GM21723 (cell line): ENCODE data around the gene ISYNA1.
"Not testable (repeated sequence)": the region's sequence is repeated elsewhere in the genome, so short reads cannot be mapped to it uniquely, and the experiment has no call there.

ENCODE experiments used
- ATAC-seq: cut with Tn5 transposase; IDR thresholded peaks from one replicate; pipeline ENCODE4 v1.9.1; 2021; ENCODE audit warnings: mild to moderate bottlenecking, moderate library complexity; ENCODE audit not compliant: unreplicated experiment

Gene ISYNA1

DNA sequence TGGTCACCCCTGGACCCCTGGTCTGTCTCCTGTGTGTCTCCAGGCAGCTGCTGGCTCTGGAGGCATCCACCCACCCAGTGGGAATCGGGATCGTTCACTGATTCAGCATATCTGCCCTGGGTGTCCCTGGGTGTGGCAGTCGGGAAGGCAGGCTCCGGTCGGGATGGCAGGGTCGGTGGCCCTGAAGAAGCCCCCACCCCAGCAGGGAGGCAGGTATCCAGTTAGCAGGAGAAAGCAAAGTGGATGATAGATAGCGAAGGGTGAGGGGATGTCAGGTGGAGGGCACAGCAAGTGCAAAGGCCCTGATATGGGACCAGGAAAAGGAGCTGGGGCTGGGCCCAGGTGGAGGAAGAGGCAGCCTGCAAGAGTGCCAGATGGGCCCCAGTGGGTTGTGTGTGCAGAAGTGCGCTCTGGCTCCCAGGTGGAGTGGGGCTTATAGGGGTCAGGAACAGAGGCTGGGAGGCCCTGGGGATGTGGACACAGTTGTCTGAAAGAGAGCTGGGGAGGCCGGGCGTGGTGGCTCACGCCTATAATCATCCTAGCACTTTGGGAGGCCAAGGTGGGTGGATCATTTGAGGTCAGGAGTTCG is 16.5 kb downstream of the ISYNA1 start:
- no peak for ATAC-seq

DNA sequence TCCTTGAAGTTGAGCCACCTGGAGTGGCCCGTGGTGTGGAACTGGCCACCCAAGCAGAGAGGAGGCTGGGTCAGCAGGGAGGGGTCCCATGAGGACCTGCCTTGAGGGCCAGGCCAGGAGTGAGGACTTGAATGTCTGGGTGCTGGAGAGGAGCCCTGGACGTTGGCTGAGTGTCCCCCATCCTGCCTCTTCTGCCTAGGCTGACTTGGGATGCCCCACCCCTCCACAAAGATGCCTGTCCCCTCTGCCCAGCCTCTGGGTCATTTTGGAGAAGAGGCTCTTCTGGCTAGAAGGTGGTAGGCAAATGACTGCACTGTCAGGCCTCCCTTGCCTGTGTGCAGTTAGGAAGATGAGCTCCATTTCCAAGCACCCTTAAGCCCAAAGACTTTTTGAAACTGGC is 17.0 kb downstream of the ISYNA1 start:
- ATAC-seq, result no peak

DNA sequence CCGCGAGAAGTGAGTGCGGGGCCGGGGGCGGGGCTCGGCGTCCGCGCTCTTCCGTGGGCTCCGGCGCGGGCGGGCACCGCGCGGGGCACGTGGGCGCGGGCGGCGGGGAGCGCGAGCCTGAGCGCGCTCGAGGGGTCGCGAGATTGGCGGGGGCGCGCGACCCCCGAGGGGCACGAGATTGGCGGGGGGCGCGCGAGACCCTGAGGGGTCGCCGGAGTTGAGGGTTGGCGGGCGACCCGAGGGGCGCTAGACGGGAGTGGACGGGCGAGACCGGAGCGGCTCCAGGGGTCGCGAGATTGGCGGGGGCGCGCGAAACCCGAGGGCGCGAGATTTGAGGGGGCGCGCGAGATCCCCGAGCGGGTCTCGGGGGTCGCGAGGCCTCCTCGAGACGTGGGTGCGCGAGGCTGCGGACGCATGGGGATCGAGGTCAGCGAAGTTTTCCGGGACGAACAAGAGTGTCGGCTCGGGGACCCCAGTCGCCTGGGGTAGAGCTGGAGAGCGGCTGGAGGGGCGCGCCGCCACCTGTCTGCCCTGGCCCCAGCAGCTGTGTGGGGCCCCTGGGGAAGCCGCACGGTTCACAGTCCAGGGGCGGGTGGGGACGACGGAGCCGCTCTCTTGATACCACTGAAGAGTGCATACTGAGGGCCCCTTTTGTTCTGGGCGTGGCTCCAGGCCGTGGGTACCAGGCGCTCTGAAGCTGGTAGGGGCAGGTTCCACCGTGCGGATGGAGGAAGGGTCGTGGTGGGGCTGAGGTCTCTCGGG is 18.1 kb downstream of the ISYNA1 start:
- ATAC-seq, result no peak

DNA sequence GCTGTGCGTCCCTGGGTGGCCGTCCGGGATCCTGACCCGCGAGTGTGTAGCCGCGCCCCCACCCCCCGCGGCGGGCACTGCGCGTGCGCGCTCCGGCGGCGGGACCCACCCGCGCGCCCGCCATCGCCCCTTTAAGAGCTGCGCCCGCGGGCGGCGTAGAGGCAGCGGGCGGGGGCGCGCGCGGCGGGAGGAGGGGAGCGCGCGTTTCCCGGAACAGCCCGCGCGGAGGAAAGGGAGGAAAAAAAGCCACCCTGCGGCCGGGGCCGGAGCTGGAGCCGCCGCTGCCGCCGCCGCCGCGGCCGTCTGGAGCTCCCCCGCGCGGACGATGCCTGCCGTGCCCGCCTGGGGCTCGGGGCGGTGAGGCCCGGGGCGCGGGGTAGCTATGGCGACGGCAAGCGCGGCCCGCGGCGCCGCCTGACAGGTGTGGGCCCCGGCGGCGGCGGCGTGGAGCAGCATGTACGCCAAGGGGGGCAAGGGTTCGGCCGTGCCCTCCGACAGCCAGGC is 18.7 kb downstream of the ISYNA1 start, which contains the start of gene SSBP4:
Gene SSBP4, plus strand, starts transcription at position 204 of the 504 bp plus-strand sequence. Its CDS starts 251 bp downstream, at position 455.
- no peak for ATAC-seq

DNA sequence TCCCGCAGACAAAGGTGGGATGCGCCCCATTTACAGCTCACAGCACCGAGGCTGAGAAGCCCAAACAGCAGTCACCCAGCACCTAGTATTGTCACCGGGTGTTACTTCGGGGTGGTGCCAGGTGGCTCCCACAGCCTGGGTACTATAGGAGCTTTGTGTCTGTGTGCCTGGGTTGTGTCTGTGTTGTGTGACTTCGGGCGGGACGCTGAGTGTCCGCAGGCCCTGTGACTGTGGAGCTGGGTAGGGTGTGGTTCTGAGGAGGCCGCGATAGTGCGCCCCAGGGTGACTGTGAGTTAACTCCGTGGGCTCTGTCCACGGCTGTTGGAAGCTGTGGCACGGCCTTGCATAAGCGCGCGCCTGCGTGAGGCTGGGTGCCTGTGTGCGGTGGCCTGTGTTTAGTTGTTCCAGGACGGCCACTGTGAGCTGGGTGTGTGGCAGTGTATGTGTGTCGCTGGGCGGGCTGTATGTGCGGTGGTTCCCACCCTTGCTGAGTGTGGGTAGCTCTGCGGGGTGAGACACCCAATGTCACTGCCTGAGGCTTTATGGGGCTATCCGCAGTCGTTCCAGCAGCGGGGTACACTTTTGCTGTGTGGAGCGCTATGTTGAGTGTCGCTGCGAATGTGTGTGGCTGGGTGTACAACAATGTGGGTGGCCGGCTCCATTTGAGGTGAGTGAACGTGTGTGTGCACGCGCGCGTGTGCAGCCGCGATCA is 19.3 kb downstream of the ISYNA1 start:
- no peak for ATAC-seq

DNA sequence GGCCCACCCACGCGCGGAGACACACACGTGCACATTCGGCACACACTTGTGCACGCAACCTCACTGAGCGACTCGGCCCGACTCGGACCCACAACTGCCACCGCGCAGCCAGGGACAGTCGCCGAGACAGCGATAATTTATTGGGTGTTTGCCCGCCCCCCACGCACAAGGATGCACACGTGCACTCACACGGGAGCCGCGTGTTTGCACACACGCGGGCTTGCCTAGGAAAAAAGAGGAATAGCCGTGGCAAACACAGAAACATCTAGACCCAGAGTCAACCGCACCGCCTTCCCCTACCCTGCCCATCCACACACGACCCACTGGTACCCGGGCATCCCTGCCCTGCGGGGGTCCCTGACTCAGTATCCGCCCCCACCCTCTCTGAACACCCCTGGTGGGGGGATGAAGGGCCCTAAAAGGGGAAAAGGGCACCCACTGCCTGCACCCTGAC is 19.9 kb downstream of the ISYNA1 start:
- ATAC-seq, result no peak

DNA sequence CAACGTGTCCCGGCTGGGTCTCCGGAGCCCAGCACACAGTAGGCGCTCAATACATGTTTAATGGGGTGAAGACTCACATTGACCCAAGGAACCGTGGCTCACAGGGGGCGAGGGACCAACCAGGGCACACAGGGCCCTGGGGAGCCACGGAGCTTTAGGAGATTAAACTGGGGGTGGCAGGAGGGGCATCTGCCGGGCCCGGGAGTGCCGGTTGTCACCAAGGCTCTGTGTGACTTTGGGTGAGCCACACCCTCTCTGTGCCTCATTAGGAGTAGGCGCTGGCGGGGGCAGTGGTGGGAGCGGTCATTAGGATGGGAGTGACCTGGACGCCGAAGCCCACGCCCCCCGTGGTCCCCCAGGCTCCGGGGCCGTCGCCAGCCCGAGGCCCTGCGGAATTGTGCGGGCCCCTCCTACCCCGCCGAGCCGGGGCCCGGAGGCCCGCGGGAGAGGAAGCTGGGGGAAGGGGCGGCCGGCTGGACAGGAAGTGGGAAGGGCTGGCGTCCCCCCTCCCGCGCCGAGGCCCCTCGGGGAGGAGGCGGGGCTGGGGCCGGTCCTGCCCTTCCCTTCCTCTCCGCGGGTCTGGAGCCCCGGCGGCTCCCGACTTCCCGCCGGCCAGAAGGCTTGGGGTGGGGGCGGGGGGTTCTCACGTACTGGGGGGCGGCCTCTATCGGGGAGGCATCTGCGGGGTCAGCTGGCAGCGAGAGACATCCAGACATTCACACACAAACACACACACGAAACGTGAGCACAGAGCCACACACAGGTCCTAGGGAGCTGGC is 20.5 kb downstream of the ISYNA1 start:
- ATAC-seq, result no peak

DNA sequence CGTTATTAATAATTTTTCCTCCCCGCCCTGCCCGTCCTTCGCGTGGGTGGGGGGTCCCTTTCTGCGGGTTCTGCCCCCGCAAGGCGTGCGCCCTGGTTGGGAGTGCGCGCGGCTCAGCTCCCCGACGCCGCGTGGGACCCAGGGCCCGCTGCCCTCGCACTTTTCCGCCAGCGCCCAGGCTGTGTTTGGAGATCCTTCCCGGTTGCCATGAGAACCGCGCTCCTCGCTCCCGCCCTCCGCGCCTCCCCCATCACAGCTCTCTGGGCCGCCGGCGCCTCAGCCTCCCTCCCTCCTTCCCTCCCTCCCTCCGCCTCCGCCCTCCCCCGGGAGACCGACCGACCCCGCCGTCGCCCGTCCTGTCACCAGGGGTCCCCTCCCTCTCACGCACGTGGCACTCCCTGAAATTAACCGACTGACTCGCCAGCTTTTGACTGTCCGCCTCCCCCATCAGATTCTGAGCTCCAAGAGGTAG is 21.1 kb downstream of the ISYNA1 start:
- no peak for ATAC-seq

DNA sequence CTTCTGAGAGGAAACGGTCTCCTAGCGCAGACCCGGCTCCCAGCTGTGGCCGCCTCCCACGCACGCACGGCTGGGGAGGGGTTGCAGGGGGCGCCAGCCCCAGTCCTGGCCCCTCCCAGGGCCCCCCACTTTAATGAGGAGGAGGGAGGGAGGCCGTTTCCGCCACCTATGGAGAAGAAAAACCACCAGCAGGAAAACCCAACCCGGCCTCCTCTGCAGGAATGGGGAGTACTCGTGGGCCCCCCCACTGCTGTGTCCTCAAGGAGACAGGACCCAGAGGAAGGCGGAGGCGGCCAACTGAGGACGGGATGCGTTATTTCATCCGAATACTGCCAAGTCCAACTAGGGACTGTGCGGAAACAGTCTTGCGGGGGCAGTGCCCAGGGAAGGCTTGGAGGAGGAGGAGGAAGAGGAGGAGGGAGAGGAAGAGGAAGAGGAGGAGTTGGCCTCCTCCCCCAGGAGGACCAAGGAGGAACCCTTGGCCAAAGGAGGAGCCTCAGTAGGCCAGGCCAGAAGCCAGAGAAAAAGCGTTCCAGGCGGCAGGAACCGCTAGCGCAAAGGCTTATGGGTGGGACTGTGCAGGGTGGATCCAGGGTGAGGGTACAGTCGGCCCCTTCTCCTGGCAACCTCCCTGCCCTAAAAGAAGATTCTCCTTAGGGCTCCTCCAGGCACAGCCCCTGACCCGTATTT is 22.6 kb downstream of the ISYNA1 start:
- ATAC-seq, result no peak

DNA sequence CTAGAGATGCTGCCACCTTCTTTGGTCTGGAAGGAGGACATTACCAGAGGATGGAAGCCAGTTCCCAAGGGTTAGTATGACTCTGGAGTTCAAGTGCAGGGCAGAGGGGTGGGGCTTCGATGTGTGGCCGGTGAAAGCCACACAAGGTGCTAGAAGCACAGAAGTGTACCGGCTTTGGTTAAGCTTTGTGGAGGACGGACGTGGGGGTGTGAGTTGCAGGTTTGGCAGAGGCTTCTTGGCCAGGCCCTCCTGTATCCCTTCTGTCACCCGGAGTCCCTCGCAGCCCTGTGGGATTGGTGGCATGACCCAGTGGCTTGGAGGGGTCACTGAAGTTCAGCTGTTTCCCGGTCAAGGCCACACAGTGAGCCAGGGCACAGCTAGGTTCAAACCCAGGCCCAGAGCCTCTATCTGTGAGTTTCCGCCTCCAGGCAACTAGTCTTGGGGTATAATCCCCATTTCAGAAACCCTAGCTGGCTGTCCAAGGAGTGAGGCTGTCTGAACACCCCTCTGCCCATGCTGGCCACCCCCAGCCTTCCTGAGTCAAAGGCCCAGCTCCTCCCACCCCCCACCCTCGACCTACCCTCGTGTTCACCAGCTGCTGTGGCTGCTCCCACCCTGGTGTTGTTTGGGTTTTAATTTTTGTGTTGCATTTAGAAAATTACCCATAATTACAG is 23.3 kb downstream of the ISYNA1 start:
- no peak for ATAC-seq

DNA sequence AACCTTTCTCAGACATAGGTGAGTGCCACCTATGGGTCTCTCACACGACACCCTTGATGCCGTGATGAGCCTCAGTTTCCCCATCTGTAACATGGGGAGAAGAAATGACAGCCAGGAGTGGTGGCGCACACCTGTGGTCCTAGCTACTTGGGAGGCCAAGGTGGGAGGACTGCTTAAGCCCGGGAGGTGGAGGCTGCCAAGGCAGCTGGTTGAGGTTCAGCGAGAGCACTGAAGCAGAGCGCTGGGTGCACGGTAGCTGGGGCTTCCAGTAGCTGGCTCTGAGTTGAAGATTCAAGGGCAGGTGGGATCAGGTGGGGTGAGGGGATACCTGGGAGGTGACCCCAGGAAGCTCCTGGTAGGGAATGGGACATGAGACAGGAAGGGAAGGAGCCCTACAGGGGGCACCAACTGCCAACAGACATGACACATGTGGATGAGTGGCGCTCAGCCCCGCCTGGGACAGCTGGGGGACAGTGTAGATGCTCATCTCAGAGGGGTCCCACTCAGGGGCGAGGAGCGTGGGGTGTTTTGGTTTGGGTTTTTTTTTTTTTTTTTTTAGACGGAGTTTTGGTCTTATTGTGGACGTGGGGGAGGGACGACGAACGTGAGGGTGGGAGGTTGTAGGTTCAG is 25.2 kb downstream of the ISYNA1 start:
- ATAC-seq, result no peak

DNA sequence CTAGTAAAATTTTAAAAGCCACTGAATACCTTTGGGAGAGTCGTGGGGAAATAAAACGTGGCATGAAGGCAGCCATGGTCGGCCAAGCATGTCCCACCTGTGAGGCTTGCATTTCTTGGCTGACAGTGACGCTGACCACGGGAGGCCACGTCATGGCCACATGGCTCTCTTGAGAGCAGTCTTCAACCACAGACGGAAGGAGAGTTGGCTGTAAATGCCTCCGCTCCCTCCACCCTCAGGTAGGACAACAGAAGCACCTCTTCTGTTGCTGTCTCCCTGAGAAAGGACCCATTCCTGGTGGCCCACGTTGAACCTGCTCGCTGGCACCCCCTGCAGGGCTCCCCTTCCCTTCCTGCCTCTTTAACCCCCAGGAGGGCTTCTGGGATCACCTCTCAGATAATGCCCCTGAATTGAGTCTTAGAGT is 29.9 kb downstream of the ISYNA1 start:
- ATAC-seq, result no peak

DNA sequence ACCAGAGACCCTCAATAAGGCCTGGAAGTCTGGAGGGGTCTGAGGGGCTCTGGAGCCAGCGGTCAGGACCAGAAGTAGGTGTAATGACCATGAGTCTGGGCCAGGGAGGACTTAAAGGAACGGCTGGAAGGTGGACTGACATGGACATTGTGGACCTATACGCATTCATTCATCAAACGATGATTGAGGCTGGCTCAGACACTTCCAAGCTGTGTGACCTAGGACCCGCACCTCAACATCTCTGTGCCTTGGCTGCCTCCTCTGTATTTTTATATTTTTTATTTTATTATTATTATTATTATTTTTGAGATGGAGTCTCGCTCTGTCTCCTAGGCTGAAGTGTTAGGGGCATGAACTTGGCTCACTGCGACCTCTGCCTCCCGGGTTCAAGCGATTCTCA is 31.2 kb downstream of the ISYNA1 start:
- no peak for ATAC-seq

DNA sequence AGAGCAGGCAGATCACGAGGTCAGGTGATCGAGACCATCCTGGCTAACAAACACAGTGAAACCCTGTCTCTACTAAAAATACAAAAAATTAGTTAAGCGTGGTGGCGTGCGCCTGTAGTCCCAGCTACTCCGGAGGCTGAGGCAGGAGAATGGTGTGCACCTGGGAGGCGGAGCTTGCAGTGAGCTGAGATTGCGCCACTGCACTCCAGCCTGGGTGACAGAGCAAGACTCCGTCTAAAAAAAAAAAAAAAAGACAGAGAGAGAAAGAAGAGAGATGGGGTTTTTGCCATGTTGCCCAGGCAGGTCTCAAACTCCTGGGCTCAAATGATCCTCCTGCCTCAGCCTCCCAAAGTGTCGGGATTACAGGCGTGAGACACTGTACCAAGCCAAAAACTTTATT is 32.2 kb downstream of the ISYNA1 start:
- not testable (repeated sequence) for ATAC-seq

DNA sequence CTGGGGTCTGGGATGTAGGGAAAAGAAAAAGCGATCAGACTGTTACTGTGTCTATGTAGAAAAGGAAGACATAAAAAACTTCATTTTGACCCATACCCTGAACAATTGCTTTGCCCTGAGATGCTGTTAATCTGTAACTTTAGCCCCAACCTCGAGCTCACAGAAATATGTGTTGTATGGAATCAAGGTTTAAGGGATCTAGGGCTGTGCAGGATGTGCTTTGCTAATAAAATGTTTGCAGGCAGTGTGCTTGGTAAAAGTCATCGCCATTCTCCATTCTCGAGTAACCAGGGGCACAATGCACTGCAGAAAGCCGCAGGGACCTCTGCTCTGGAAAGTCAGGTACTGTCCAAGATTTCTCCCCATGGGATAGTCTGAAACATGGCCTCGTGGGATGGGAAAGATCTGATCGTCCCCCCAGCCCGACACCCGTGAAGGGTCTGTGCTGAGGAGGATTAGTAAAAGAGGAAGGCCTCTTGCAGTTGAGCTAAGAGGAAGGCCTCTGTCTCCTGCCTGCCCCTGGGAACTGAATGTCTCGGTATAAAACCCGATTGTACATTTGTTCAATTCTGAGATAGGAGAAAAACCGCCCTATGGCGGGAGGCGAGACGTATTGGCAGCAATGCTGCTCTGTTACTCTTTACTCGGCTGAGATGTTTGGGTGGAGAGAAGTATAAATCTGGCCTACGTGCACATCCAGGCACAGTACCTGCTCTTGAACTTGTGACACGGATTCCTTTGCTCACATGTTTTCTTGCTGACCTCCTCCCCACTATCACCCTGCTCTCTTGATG is 35.3 kb downstream of the ISYNA1 start:
- ATAC-seq, result not testable (repeated sequence)

DNA sequence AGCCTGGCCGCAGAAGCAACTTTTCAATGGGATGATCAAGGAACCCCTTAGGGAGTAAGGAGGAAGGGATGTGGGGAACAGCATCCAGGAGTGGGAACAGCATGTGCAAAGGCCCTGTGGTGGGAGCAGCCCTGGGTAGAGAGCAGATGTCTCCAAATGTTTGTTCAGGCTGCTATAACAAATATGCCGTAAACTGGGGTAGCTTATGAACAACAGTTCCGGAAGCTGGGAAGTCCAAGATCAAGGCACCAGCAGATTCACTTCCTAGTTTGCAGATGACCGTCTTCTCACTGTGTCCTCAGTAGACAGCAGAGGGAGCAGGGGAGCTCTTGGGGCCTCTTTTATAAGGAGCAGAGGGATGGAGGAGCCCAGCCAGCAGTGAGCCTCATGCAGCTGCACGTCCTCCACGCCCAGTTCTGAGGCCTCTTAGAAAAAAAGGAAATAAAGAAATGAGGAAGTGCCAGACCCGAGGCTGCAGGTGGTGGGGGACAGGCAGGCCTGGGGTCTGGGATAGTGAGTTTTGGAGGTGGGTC is 36.3 kb downstream of the ISYNA1 start:
- no peak for ATAC-seq

DNA sequence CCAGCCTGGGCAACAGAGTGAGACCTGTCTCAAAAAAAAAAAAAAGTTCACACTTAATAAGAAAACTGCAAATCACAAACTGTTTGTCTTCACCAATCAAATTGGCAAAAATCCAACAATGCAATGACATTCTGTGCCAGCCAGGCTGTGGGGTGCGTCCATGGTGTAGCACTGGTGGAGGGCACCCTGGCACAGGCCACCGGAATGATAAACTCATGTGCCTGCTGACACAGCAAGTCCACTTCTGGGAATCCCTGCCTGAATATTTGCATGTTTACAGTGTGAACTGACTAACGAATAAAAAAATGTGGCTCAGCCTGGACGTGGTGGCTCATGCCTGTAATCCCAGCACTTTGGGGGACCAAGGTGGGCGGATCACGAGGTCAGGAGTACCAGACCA is 38.9 kb downstream of the ISYNA1 start:
- ATAC-seq, result no peak
